GM12872 (cell line): ENCODE measurements around the gene PSKH1.

Experiments used
- TF ChIP-seq, protein P1 (sequence below): IDR thresholded peaks from 3 replicates; pipeline ENCODE4 v1.5.1; 2011; ENCODE audit warnings: low read depth, mild to moderate bottlenecking, low read length, moderate library complexity; ENCODE audit not compliant: insufficient read depth

The PSKH1 gene

DNA sequence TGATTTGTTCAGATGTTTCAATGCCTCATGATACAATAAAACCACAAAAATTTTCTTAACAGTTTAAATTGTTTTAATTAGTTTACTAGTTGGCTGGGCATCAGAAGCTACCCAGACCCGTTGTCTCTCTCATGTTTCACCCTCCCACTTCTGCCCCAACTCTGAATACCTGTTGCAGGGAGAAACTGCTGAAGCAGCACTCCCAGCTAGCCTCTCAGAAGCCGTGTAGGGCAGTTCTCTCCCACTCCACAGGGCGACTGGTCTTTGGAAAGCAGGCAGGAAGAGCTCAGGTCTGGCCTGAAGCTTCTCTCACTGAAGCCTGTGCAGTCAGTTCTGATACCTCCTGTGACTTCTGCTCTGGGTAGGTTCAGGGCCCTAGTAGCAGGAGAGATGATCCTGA, 21.8 kb upstream of the PSKH1 start:
- TF ChIP-seq, protein P1, sequence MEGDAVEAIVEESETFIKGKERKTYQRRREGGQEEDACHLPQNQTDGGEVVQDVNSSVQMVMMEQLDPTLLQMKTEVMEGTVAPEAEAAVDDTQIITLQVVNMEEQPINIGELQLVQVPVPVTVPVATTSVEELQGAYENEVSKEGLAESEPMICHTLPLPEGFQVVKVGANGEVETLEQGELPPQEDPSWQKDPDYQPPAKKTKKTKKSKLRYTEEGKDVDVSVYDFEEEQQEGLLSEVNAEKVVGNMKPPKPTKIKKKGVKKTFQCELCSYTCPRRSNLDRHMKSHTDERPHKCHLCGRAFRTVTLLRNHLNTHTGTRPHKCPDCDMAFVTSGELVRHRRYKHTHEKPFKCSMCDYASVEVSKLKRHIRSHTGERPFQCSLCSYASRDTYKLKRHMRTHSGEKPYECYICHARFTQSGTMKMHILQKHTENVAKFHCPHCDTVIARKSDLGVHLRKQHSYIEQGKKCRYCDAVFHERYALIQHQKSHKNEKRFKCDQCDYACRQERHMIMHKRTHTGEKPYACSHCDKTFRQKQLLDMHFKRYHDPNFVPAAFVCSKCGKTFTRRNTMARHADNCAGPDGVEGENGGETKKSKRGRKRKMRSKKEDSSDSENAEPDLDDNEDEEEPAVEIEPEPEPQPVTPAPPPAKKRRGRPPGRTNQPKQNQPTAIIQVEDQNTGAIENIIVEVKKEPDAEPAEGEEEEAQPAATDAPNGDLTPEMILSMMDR = no peak

- TF ChIP-seq, protein P1 = no peak
Measured at GRCh38 chr16:67872131-67872630, 20.9 kb upstream of the PSKH1 start.

GRCh38 chr16:67872631-67873434, 20.2 kb upstream of the PSKH1 start, which contains the start of gene EDC4:
Gene EDC4 (plus strand): TSS chr16:67873052. CDS start chr16:67873262, 210 bp downstream.
- TF ChIP-seq, protein P1 = no peak

DNA sequence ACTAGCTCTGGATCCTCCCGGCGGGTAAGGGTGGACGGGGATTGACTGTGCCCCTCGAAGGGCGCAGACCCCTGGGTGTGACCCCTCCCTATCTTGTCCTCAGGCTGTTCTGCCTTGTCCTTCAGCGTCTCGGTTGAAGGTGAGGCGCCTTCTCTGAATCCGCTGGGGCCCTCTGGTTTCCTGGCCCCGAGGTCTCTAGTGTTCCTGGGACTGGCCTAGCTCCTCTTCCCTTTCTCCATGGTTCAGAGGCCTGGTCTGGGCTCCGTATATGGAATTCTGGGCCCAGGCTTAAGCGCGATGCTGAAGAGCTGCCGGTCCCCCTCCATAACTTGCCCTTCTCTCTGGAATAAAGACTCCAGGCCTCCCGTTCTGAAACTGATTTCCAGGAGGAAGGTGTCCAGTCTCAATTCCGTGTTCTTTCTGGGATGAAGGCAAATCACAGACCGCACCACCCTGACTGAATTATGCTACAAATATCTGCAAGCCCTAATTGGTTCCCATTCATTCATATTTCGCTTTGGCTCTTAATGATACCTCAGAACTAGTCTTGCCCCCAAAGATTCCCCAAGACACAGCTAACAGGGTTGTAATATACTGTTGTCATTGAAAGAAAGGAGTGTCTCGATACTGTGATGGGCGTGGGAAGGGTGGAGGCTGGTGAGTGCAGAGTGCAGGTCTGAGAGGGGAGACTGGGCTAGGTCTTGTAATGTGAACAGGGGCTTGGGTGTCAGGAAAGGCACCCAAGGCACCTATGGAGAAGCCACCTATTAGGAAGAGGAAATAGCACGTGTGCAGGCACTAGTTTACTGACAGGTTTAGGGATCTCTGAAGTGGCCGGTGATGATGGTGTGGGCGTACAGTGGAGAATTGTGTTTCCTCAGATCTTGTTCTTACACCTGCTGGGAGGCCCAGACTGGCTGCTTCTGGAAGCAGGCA, 19.4 kb upstream of the PSKH1 start:
- TF ChIP-seq, protein P1 = no peak

DNA sequence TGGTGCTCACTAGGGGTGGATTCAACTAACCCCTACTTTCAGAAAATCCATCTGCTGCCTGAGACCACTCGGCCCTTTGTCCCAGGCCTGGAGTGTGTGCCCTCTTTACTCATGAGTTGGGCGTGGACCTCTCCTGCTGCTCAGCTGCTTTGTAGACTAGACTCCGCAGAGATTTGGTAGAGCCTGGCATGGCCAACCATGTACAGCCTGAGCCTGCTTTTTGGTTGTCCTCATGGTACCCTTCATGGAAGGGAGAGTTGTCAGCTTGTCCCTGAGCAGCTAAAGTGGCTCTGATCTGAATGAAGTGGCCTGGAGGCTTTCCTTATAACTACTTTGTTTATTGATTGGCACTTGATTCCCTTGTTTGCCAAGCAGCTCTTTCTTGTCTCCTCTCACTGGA, 18.7 kb upstream of the PSKH1 start:
- TF ChIP-seq, protein P1 = no peak

- TF ChIP-seq, protein P1 = no peak
Measured at GRCh38 chr16:67877064-67877463, 16.0 kb upstream of the PSKH1 start.

DNA sequence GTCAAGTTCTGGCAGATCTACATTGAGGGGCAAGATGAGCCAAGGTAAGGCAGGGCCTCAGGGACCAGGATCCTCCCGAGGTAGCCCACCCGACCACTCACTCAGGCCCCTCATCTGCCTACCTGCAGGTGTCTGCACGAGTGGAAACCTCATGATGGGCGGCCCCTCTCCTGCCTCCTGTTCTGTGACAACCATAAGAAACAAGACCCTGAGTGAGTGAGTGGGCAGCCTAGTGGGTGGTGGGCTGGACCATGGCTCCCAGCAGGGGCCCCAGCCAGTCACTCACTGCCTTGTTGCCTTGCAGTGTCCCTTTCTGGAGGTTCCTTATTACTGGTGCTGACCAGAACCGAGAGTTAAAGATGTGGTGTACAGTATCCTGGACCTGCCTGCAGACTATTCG, 14.8 kb upstream of the PSKH1 start:
- TF ChIP-seq, protein P1 = no peak
